Activated T-cell treated with anti-CD3 and anti-CD28 coated beads for 24 hours (primary cell): ENCODE measurements around the gene MORN1.

Source experiments
- DNase-seq: peaks from one replicate; pipeline ENCODE4 v3.0.0-alpha.2; 2020; ENCODE audit warnings: low read depth

The MORN1 gene

GRCh38 chr1:2419416-2419815, 28.1 kb upstream of the MORN1 start:
- DNase-seq = no peak

DNA sequence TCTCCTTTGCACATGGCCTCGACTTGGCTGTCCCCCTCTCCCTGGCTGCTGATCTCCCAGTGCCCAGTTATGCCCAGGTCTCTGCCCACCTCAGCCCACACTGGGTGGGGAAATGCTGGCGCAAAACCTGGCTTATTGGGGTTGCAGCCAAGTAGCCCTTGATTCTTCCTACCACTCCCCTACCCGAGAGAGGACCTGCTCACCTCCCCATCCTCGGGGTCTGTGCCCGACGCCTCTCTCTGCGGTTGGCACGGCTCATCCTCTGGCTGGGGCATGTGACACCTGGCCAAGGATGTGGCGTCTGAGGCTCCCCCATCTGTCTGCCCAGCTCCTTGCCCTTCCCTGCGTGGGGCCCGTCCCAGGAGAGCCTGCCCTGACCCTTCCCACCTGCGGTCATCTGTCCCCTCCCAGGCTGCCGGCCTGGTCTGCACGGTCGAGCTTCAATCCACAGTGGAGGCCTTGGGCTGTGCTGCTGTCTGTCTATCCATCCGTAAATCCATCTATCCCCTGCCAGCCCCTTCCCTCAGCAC, 27.5 kb upstream of the MORN1 start:
- DNase-seq = no peak

DNA sequence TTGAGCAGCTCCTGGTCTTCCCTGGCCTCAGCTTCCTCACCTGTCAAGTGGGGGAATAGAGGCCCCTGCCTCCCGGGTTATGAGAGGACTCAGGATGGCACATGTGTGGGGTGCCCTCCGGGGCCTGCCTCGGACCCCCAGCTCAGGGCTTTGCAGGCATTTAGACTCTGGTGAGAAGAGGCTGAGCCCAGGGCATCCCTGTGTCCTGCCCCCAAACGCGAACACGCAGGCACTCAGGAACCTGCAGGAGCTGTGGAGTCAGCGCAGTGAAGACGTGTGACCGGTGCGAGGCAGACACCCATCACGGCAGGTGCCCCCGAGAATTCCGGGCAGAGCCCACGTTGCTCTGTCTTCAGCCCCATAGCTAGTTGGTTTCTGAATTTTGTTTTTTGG, 26.5 kb upstream of the MORN1 start:
- no peak for DNase-seq

DNA sequence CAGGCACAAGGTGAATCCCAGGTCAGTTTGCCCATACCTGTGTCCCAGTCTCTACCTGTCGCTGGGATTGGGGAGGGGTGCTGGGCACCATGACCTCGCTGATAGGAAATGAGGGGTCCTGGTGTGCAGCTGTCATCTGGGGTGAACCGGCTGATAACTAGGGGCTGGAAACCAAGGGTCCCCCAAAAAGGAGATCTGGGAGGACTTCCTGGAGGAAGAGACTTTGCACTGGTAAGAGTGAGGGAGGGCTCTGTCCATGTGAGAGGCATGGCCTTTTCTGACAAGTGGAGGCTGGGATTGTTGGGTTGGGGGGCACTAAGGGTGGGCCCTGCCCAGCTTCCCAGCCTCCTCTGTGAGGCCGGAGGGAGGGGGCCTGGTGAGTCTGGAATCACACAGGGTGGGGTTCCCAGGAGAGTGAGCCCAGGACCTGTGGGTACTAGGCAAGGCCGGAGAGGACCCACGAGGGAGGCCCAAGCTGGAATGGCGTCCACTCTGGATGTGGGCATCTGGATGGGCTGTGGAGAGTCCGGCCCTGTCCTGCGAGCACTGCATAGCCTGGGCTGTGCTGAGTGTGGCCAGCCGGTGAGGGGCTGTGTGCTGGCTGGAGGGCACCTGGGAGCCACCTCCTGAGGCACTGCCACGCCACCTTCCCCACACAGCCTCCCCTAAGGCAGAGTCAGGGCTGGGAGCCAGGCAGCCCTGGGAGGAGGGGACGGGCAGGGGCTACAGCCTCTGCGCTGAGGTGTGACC, 25.9 kb upstream of the MORN1 start:
- no peak for DNase-seq

DNA sequence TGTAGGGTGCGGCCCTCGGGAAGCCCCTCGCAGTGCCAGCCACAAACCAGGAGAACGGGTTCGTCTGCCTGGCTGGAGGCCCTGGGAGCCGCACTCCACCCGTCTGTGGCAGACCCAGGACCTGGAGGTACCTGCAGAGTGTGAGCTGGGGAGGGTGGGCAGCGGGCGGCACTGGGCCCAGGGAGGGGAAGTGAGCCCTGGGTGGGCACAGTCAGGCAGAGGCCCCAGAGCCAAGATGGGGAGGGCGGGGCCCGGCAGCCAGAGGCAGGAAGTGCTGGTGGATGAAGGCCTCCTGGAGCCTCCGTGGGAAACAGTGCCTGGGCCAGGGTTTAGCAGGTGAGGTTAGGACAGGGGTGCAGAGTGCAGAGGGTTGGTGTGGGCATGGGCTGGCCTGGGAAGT, 25.0 kb upstream of the MORN1 start:
- no peak for DNase-seq

DNA sequence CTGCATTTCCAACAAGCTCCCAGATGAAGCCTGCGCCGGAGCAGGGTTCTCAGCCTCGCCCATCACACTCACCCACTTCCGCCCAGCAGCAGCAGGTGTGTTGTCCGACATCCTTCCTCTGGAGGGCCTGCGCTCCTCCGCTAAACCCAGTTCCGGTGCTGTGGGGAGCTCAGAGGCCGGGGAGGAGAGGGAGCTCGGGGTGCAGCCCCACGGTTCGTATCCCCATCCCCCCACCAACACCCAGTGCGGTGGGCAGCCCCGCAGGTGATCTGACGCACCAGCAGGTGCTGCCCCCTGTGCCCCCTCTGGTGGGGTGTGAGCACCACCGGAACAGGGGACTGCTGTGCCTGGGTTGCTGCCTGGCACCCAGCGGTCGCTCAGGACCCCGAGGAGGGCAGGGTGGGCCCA, 24.5 kb upstream of the MORN1 start:
- peak; percentile 26 for DNase-seq

DNA sequence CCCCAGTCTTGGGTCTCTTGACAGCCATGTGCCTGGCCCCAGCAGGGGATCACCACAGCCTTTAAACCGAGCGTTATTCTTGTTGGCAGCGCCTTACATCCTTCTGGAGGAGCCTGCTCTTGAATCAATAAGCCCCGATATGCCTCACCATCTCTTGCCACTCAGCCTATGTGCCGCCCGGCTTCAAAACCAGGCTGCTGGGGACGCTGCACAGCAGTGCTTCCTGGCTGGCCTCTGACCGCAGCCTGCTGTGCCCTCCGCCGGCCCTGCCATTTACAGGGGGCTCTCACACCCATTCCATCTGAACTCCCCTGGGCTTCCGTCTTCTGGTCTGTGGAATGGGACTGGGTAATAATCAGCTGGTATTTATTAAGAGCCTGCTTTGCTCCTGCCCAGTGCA, 24.0 kb upstream of the MORN1 start:
- DNase-seq = no peak

GRCh38 chr1:2414297-2414958, 23.1 kb upstream of the MORN1 start:
- DNase-seq = peak; percentile 72

- DNase-seq = no peak
These were observed 22.3 kb upstream of the MORN1 start for GRCh38 chr1:2413495-2414296.

GRCh38 chr1:2412773-2413494, 21.6 kb upstream of the MORN1 start:
- DNase-seq = no peak

DNA sequence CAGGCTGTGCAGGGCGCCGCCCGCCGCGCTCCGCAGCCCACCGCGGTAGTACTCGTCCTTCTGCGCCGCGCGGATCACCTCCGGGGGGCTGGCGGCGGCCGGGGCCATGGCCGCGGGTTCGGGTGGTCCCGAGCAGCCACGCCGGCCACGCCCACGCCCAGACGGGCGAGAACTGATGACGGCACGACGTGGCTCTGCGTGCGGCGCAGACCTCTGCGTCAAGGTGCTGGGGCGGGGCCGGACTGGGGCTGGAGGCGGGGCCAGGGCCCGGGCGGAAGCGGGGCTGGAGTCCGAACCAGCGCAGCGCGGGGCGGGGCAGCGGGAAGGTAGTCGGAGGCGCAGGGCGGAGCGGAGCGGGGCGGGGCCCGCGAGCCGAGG, 21.0 kb upstream of the MORN1 start, which contains the start of gene PEX10:
TSS of gene PEX10 (minus strand) at position 170 of the 378 bp plus-strand sequence. CDS start at position 108, 62 bp downstream.
- DNase-seq = peak; percentile 99

- no peak for DNase-seq
These were observed 20.5 kb upstream of the MORN1 start for GRCh38 chr1:2411801-2412394.

- no peak for DNase-seq
These were observed 18.4 kb upstream of the MORN1 start for GRCh38 chr1:2409745-2410144.

DNA sequence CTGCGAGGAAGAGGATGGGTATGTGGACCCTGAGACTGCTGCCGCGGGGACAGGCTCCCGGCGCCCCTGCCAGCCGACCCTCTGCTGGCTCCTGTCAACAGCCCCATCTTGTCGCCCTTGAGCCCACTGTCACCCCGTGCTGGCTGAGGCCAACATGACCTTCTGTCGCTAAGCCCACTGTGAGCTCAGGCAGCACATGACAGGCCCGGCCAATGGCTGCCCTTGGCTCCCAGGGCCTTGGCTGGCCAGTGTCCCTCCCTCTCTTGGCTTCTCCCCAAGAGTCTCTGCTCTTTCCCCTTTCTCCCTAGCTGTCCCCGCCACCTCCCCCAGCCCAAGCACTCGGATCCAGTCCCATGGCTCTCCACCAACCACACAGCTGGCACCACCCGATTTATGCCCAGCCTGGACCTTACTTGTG, 17.5 kb upstream of the MORN1 start:
- no peak for DNase-seq

DNA sequence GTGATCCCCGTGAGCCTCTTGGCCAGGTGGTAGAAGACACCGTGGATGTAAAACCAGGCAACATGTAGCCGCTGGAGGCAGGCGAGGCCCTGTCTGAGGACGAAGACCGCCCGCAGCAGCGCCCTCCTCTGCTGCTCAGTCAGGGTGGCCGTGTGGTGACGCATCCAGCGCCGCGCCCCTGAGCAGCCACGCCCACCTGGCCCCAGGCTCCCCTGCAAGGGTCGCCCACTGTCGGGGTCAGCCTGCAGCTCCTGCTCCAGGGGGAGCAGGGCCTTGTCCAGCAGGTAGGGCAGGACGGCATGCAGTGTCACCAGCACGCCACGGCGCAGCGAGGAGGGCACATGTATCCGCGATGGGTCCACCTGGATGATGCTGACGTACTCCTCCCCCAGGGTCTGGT, 17.1 kb upstream of the MORN1 start:
- no peak for DNase-seq

DNA sequence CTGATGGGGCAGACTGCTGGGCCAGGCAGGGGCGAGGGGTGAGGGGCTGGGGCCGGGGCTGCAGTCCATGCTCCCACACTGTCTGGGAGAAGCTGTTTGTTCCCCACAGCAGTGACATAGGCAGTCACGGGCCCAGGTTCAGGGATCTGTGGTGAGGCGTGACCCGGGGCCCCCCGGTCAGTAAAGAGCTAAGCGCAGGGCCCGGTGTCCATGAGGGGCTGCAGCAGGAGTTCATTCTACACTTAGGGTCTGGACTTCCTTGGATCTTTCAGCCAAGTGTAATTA, 16.6 kb upstream of the MORN1 start:
- no peak for DNase-seq

GRCh38 chr1:2407166-2407990, 16.0 kb upstream of the MORN1 start:
- no peak for DNase-seq

GRCh38 chr1:2406451-2407041, 15.2 kb upstream of the MORN1 start:
- no peak for DNase-seq

DNA sequence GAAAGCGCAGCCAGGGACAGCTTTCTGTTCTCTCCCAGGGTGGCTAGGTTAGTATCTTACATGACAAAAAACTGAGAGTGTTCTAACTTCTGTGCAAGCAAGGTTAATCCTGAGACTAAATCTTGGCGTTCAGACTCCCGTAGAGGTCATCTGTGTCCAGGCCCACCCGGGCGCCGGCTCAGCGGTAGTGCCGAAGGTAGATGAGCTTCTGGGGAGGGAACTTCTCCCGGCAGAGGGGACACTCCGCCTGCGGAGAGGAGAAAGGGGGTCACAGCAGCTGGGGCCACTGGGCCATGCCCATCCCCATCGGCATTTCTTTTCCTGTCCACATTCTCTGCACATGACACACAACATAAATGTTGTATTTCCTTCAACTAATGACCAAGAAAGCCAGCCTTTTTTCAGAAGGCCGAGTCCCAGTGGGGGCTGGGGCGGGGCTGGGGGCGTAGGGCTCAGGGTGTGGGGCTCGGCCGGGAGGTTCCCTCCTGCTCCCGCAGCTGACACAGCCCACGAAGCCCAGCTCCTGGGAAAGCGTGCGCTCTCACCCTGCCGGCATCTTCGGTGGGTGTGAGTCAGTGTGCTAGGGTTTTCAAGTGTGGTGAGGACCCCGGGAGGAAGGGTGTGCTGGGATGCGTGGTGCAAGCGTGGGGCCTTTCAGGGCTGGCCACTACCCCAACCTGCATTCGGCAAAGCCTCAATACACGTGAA, 14.4 kb upstream of the MORN1 start:
- DNase-seq = no peak
